NCI-H1436 treated with DMSO at 0.1 percent for 48 hours (cell line): Measurements from ENCODE around the gene USP37.
"Not testable (repeated sequence)": the region's sequence is repeated elsewhere in the genome, so short reads cannot be mapped to it uniquely, and the experiment has no call there.

Experiments used
- DNase-seq: peaks from one replicate; lab custom pipeline; 2025; lab: John Stamatoyannopoulos, UW

USP37 gene

GRCh38 chr2:218568190-218569037 lies at the start of gene USP37, which contains the start of gene CNOT9:
TSS of gene USP37 (minus strand) at chr2:218568351. CDS start at chr2:218558653, 9,698 bp downstream.
TSS of gene CNOT9 (plus strand) at chr2:218568839. CDS start at chr2:218568955, 116 bp downstream.
- DNase-seq: peak; percentile 93

GRCh38 chr2:218615868-218616315 lies 47.7 kb upstream of the USP37 start:
- DNase-seq: no peak

- DNase-seq: no peak
Measured at GRCh38 chr2:218607436-218608115, 39.4 kb upstream of the USP37 start, which contains the start of gene PLCD4. TSS of gene PLCD4 (plus strand) at chr2:218607899. CDS start at chr2:218615740, 7,841 bp downstream.

GRCh38 chr2:218605432-218605831 lies 37.3 kb upstream of the USP37 start:
- DNase-seq: no peak

- DNase-seq: no peak
Measured at GRCh38 chr2:218585541-218585940, 17.4 kb upstream of the USP37 start.

GRCh38 chr2:218583983-218584850 lies 16.1 kb upstream of the USP37 start:
- DNase-seq: no peak

GRCh38 chr2:218582076-218582475 lies 13.9 kb upstream of the USP37 start:
- DNase-seq: no peak

GRCh38 chr2:218578272-218578877 lies 10.2 kb upstream of the USP37 start:
- DNase-seq: no peak

GRCh38 chr2:218577482-218578220 lies 9.5 kb upstream of the USP37 start:
- DNase-seq: no peak

GRCh38 chr2:218576854-218577253 lies 8.7 kb upstream of the USP37 start:
- no peak for DNase-seq

GRCh38 chr2:218570850-218571249 lies 2.7 kb upstream of the USP37 start:
- DNase-seq: no peak

GRCh38 chr2:218569661-218570500 lies 1.7 kb upstream of the USP37 start:
- DNase-seq: no peak

- no peak for DNase-seq
Measured at GRCh38 chr2:218569038-218569431, 884 bp upstream of the USP37 start.

- DNase-seq: no peak
Measured at GRCh38 chr2:218567797-218568189, 358 bp downstream of the USP37 start.

- DNase-seq: no peak
Measured at GRCh38 chr2:218566296-218566695, 1.9 kb downstream of the USP37 start.

- no peak for DNase-seq
Measured at GRCh38 chr2:218564056-218564455, 4.1 kb downstream of the USP37 start.

GRCh38 chr2:218558986-218559385 lies 9.2 kb downstream of the USP37 start:
- DNase-seq: no peak

- DNase-seq: no peak
Measured at GRCh38 chr2:218557941-218558340, 10.2 kb downstream of the USP37 start.

GRCh38 chr2:218555527-218555926 lies 12.6 kb downstream of the USP37 start:
- DNase-seq: no peak

GRCh38 chr2:218554225-218554624 lies 13.9 kb downstream of the USP37 start:
- not testable (repeated sequence) for DNase-seq
